Rectal smooth muscle tissue (tissue), 1 donor: Measurements from ENCODE around the gene NUDT3.

Source experiments
- H3K27ac ChIP-seq: one replicate; pipeline ENCODE4 v1.7.0; 2013; ENCODE audit warnings: low read depth, low read length, inconsistent platforms
- H3K27me3 ChIP-seq: one replicate; pipeline ENCODE4 v1.7.0; 2013; ENCODE audit warnings: low read length; ENCODE audit not compliant: control insufficient read depth, insufficient read depth
- H3K36me3 ChIP-seq: one replicate; pipeline ENCODE4 v1.7.0; 2013; ENCODE audit warnings: low read length; ENCODE audit not compliant: control insufficient read depth, insufficient read depth
- H3K4me1 ChIP-seq: one replicate; pipeline ENCODE4 v1.7.0; 2013; ENCODE audit warnings: low read length; ENCODE audit not compliant: control insufficient read depth, insufficient read depth
- H3K4me3 ChIP-seq: one replicate; pipeline ENCODE4 v1.7.0; 2013; ENCODE audit warnings: low read length
- H3K9ac ChIP-seq: one replicate; pipeline ENCODE4 v1.7.0; 2013; ENCODE audit warnings: low read length

NUDT3 gene

DNA sequence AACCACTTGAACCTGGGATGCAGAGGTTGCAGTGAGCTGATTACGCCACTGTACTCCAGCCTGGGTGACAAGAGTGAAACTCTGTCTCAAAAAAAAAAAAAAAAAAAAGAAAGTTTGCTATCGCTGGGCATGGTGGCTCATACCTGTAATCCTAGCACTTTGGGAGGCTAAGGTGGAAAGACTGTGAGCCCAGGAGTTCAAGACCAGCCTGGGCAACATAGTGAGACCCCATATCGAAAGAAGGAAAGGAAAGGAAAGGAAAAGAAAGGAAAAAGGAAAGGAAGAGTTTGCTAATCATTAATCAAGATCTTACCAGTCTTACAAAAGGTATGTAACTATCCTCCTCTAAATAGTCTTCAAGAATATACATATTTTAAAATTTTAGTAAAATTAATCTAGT, 88.3 kb downstream of the NUDT3 start:
- Histone ChIP-seq H3K36me3 (no peaks in the 10 kb centered on the region), H3K27ac (no peak overlapping the region), H3K4me1 (peaks cover 13% of the 10 kb centered on the region), H3K4me3 (no peak overlapping the region), H3K27me3 (no peaks in the 10 kb centered on the region), H3K9ac (no peak overlapping the region)

DNA sequence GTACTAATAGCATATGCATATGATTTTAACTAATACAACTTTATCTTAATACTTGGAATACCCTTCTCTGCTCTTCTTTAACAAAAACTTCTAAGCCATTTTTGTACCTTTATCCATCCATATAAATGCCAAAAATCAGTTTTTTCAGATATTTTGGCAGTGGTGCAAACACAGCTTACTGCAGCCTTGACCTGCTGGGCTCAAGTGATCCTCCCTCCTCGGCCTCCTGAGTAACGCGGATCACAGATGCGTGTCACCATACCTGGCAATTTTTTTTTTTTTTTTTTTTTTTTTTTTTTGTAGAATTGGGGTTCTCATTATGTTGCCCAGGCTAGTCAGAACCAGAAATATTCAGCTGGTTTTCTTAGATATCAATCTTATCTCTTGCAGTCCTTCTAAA, 89.5 kb downstream of the NUDT3 start:
- H3K4me1 ChIP-seq, result peaks cover 13% of the 10 kb centered on the region
- no peak overlapping the region for H3K9ac ChIP-seq
- H3K36me3 ChIP-seq, result no peaks in the 10 kb centered on the region
- H3K27ac ChIP-seq, result no peak overlapping the region
- no peak overlapping the region for H3K4me3 ChIP-seq
- H3K27me3 ChIP-seq, result no peaks in the 10 kb centered on the region

DNA sequence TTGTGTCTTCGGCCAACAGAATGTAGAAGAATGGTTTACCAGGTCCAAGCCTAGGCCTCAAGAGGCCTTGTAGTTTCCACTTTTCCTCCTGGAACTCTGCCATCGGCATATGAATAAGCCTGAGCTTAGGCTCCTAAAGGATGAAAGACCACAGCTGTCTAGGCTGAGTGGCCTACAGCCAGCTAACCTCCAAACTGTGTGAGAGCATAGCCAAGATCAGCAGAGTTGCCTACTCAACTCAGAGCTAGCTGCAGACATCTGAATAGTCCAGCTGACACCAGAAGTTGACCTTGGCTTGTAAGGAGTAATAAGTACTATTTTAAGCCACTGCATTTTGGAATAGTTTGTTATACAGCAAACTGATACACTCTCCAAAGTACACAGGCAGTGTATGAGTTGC, 91.1 kb downstream of the NUDT3 start:
- Histone ChIP-seq H3K36me3 (no peaks in the 10 kb centered on the region), H3K4me1 (peaks cover 10% of the 10 kb centered on the region), H3K27me3 (no peaks in the 10 kb centered on the region), H3K4me3 (no peak overlapping the region), H3K9ac (no peak overlapping the region), H3K27ac (no peak overlapping the region)

DNA sequence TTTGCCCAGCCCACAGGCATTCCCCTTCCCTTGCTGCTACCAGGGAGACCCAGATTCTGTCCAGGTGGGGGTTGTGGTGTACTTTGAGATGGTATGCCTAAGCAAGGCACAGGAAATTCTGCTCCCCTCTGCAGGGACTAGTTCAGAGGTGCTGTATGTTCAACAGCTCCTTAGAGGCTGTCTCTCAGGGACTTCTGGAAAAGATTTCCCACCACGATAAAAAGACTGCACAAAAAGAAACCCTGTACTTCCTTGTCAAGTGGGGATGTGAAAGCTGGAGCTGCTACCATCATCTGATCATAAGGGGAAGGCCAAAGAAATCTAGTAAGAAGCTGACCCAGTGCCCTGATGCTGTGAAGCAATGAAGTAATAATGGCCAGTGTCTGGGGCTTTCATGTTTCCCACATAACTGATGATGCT, 92.1 kb downstream of the NUDT3 start:
- no peaks in the 10 kb centered on the region for H3K36me3 ChIP-seq

DNA sequence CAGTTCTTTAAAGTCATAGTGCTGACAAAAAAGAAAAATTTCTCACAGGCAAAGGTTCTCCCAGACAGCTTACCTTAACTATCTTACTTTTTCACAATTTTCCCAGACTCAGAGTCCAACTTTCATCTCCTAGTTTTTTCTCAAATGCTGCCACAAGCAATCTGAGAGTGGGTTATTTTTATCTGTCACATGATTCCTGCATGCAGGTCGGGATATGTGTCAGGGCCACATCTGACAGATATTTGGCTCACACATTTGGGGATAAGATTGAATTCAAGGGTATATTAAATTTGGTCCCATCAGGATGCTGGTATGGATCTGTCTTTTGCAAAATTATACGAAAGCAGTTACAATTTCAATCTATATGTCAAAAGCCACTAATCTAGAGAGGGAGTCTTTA, 93.5 kb downstream of the NUDT3 start:
- Histone ChIP-seq H3K4me3 (no peak overlapping the region), H3K4me1 (no peaks in the 10 kb centered on the region), H3K36me3 (no peaks in the 10 kb centered on the region), H3K9ac (no peak overlapping the region), H3K27ac (no peak overlapping the region), H3K27me3 (no peaks in the 10 kb centered on the region)

More for the DNA sequence above, 92.1 kb downstream of the NUDT3 start:
- Histone ChIP-seq H3K27me3 (no peaks in the 10 kb centered on the region), H3K9ac (no peak overlapping the region), H3K4me3 (no peak overlapping the region), H3K4me1 (no peaks in the 10 kb centered on the region), H3K27ac (no peak overlapping the region)

DNA sequence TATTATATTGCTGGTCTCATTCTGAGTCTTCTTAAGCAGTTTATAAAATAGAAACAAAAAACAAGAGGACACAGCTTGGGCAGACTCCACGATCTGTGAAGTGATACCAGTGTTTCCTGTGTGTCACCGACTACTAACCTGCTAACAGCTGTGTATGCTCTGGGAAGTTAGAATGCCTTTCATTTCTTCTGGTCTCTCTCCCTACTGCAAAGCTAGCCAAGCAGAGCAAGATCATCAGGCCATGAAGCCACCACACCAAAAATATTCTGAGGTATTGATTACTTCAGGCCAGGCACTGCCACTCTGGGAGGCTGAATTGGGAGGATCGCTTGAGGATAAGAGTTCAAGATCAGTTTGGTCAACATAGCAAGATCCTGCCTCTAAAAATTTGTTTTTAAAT, 96.7 kb downstream of the NUDT3 start:
- Histone ChIP-seq H3K27me3 (no peaks in the 10 kb centered on the region), H3K9ac (no peak overlapping the region), H3K4me3 (no peak overlapping the region), H3K27ac (no peak overlapping the region), H3K36me3 (no peaks in the 10 kb centered on the region), H3K4me1 (no peaks in the 10 kb centered on the region)

DNA sequence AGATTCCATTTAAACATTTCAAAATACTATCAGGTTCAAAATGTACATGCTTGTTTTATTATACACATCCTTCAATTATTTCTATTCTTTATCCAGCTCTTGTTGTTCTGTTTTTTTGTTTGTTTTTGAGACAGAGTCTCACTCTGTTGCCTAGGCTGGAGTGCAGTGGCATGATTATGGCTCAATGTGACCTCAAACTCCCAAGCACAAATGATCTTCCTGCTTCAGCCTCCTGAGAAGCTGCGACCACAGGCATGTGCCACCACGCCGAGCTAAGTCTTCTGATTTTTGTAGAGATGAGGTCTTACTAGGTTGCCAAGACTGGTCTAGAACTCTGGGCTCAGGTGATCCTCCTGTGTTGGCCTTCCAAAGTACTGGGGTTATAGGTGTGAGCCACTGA, 99.5 kb downstream of the NUDT3 start:
- Histone ChIP-seq H3K4me3 (no peak overlapping the region), H3K4me1 (no peaks in the 10 kb centered on the region), H3K9ac (no peak overlapping the region), H3K27me3 (no peaks in the 10 kb centered on the region), H3K36me3 (no peaks in the 10 kb centered on the region), H3K27ac (no peak overlapping the region)

DNA sequence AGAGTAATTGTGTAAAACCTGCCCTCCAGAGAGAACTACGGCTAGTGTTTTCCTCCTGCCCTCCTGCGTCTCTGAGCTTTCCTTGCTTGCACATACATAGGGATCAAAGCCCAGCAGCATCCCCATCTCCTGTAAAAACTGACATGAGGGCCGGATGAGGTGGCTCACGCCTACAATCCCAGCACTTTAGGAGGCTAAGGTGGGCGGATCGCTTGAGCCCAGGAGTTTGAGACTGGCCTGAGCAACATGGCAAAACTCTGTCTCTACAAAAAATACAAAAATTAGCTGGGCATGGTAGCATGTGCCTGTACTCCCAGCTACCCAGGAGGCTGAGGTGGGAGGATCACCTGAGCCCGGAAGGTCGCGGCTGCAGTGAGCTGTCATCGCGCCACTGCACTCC, 103.3 kb downstream of the NUDT3 start:
- Histone ChIP-seq H3K27ac (no peak overlapping the region), H3K4me1 (no peaks in the 10 kb centered on the region), H3K4me3 (no peak overlapping the region), H3K36me3 (no peaks in the 10 kb centered on the region), H3K27me3 (no peaks in the 10 kb centered on the region), H3K9ac (no peak overlapping the region)

DNA sequence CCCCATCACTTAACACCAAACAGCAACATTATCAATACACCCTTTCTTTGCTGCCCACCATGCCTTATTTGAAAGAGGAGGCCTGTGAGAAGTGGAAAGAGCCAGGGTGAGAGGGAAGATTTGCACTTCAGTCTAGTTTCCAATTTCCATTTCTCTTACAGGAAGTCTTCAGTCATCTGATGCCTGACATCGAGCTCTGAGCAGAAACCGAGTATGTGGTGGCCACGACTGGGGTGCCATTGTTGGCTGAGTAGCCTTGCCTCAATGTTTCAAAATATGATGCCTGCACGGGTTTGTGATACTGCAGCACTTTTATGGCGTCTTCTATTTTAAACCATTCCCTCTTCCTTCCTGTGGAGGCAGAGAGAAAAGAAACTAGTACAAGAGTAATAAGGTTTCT, 103.9 kb downstream of the NUDT3 start:
- H3K27ac ChIP-seq, result no peak overlapping the region
- no peaks in the 10 kb centered on the region for H3K27me3 ChIP-seq
- H3K9ac ChIP-seq, result no peak overlapping the region
- no peaks in the 10 kb centered on the region for H3K4me1 ChIP-seq
- H3K4me3 ChIP-seq, result no peak overlapping the region
- H3K36me3 ChIP-seq, result peaks cover 3% of the 10 kb centered on the region

DNA sequence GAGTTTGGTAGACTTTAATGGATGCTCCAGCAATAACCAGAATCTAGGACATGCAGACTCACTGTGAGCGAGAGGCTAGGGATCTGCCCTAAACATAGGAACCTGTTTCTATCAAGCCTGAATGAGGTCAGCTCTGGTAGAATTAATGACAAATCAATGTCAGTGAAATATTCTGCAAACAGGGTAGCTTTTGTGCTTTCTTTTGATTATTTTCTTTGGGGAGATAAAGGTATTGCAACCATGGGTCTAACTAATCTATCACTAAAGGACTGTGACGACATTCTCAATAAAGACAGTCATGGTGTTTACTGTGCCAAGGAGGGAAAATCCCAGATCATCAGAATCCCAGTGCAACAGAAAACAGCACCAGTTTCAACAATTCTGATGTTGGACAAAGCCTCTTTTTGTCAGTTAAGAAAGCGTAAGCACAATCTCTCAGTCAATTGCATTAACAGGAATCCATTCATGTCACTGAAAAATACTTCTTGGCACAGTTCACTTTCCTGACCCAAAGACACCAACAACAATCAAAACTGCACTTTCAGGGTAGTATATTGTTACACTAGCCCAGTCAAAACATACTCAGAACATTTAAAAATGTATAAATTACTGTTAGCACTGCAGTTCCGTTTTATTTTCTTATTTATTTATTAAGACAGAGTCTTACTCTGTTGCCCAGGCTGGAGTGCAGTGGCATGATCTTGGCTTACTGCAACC, 106.9 kb downstream of the NUDT3 start:
- H3K27ac ChIP-seq, result no peak overlapping the region
- H3K4me1 ChIP-seq, result no peaks in the 10 kb centered on the region
- H3K9ac ChIP-seq, result no peak overlapping the region
- no peak overlapping the region for H3K4me3 ChIP-seq
- H3K36me3 ChIP-seq, result peaks cover 6% of the 10 kb centered on the region
- H3K27me3 ChIP-seq, result no peaks in the 10 kb centered on the region

DNA sequence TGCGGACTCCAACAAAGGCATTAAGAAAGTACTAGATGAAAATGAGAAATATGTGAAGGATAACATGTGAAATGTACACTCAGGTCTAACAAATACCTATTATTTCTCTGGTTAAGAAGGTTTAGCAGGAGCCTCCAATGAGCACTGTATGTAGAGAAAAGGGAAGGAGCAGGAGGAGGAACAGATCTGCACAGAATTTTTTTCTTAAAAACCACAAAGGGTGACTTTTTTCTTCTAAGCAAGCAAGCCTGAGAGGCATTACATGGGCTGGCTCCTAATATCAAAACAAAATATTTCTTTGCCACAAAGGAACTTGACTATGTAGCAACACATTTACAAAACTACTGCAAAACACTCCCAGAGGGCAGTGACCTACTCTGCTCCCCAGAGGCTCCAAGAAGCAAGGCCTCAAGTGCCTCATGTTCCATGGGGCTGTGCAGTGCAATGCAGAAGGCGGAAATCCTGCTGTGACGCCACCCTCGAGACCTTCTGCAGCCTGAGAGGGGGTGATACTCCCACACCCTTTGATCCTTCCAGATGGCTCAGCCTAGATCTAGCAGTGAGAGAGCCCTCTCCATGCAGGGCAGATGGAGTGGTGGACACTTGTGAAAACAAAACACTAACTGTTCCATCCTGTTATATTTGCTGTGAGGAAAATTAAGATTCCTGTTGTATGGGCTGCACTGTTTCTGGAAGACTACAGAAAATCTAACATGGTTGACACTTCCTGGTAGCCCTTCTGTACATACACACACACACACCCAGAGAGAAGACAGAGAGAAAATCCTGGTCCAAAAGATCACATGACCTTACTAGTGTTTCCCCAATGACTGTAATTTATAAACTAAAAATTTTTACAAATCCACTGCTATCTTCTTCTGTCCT, 107.7 kb downstream of the NUDT3 start:
- no peak overlapping the region for H3K9ac ChIP-seq
- peaks cover 6% of the 10 kb centered on the region for H3K36me3 ChIP-seq
- H3K27me3 ChIP-seq, result no peaks in the 10 kb centered on the region
- H3K4me3 ChIP-seq, result no peak overlapping the region
- no peaks in the 10 kb centered on the region for H3K4me1 ChIP-seq
- H3K27ac ChIP-seq, result no peak overlapping the region

DNA sequence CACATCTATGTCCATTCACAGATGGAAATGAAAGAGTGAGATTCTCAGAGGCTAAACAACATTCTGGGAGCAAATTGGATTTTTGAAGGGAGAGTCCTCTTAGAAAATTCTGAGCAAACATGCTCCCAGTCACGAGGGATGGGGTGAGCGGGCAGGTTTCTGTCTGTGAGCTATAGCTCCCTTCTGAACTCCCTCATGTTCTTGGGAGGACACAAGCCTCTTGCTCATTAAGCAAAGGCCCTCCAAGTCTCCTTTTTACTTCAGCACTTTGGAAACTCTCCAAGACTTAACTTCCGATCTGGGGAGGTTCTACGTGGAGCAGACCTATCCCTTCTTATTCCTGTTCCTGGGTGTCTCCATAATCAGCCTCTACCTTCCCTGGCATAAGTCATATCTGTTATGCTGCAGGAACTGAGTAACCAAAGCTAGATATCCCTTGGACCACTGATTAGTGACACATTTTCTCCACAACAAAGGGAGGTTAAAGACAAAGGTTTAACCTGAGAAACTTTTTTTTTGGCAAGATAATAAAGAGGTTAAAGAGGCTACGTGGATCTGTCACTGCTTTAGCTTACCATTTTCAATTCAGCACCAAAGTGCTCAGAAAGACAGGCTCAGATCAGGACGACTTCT, 110.7 kb downstream of the NUDT3 start:
- H3K27me3 ChIP-seq, result no peaks in the 10 kb centered on the region
- H3K27ac ChIP-seq, result no peak overlapping the region
- peaks cover 9% of the 10 kb centered on the region for H3K36me3 ChIP-seq

More for the DNA sequence above, 110.7 kb downstream of the NUDT3 start:
- Histone ChIP-seq H3K4me3 (no peak overlapping the region), H3K4me1 (no peaks in the 10 kb centered on the region), H3K9ac (no peak overlapping the region)
